NCI-H2107 (cell line): ENCODE measurements around the gene SYNE2.

ENCODE experiments used
- DNase-seq: peaks from one replicate; lab custom pipeline; 2025; lab: John Stamatoyannopoulos, UW

SYNE2 gene

GRCh38 chr14:63963439-63963838 is 110.6 kb downstream of the SYNE2 start:
- no peak for DNase-seq

DNA sequence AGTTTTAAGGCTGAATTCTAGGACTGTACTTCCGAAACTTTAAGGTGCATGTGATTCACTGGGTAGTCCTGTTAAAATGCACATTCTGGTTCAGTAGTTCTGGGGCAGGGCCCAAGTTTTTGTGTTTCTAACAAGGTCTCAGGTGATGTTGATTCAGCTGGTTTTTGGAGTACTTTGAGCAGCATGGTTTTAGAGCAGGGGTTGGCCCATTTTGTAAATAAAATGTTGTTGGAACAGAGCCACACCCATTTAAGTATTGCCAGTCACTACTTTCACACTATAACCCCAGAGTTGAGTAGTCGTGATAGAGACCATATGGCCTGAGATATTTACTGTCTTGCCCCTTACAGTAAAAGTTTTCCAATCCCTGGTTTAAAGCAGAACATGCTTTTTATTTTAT is 111.3 kb downstream of the SYNE2 start:
- no peak for DNase-seq

GRCh38 chr14:63966407-63966806 is 113.6 kb downstream of the SYNE2 start:
- no peak for DNase-seq

DNA sequence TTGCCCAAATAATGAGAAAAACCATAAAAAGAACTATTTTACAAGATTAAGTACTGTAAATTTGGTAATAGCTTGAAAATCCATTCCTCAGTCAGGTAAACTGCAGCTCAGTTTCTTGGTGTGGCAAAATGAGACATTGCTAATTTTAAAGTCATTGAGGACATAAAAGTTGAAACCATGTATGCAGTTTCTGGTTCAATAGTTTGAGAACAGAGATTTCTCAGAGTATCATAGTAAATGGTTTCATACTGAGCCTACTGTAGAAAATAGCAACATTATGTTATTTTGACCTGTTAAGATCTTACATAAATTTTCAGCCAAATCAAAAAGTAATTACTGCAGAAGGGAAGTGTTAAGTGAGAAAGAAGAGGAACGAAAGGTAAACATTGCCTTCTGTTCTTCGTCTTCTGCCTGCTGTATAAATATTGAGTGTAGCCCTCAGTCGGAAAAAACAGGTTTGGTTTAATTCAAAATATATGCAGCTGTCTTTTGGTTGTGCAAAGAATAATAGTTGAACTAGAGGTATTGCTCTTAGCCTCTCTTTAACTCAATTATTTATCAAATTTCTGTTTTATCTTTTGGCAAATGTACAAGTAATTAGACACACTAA is 119.6 kb downstream of the SYNE2 start:
- no peak for DNase-seq

DNA sequence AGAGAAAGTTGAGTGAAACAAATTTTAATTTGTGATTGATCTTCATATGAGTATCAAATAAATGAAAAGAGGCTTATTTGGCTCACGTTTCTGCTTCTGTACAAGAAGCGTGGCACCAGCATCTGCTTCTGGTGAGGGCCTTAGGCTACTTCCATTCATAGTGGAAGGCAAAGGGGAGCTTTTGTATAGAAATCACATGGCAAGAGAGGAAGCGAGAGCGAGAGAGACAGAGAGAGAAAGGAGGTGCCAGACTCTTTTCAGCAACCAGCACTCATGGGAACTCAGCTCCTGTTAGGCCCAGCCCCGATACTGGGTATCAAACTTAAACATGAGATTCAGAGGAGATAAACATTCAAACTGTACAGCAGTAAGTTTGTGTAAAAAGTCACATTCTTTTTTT is 121.4 kb downstream of the SYNE2 start:
- no peak for DNase-seq

DNA sequence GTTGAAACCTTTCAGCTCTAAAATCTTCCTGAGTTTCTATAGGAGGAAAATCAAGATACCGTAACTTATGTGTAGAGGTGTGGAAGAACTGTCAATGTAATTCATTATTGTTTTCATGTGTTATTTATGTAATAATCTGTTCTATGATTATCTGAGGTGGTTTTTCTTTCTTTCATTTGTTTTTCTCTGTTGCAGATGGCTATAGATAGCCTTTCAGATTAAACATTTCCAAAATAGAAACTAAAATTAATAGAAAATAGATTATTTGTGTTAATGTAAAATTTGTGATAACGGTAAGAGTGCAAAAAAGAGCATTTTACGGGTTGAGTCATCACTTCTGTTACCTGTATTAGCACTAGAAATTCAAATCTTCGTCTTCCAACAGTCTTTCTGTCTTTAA is 128.8 kb downstream of the SYNE2 start:
- DNase-seq = no peak

DNA sequence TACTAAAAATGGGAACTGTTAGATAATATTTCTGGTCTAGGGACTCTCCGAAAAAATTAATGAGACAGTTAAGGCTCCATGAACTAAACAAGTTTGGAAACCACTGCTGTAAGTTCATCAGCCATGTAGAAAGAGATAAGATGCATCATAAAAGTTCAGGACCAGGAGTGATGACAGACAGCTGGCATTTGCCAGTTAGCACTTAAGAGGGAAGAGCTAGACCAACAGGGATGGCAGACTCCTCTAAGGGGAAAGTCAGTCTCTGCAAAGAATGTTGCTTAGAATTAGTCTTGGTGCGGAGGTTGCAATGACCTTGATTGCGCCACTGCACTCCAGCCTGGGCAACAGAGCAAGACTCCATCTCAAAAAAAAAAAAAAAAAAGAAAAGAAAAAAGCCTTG is 129.4 kb downstream of the SYNE2 start:
- no peak for DNase-seq

- no peak for DNase-seq
Observed at GRCh38 chr14:63982629-63983028, 129.8 kb downstream of the SYNE2 start.

GRCh38 chr14:63986789-63987533 is 134.2 kb downstream of the SYNE2 start:
- DNase-seq = peak; percentile 26

DNA sequence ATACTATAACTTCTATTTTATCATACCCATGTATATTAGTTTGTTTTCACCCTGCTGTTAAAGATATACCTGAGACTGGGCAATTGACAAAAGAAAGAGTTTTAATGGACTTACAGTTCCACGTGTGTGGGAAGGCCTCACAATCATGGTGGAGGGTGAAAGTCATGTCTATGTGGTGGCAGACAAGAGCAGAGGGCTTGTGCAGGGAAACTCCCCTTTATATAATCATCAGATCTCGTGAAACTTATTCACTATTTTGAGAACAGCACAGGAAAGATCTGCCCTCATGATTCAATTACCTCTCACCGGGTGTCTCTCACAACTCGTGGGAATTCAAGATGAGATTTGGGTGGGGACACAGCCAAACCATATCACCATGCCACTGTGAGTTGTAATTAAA is 135.8 kb downstream of the SYNE2 start:
- DNase-seq = no peak

DNA sequence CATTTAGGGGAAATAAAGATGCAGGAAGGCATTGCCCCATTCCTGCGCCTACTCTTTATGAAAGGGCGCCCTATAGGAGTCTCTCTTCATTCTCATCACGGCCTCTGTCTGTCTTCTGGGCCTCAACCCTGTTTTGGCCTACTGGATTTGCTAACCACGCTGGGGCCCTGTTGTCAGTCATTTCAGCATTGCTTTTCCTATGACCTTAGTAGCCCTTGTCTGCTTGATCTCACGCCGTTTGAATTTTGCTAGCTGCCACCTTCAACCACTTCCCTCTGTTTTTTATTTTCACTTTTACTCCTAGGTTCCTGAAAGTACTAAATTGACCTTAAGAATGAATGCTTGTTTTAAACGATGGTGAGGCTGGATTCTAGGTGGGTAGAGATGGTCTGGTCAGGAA is 139.0 kb downstream of the SYNE2 start:
- DNase-seq = no peak

DNA sequence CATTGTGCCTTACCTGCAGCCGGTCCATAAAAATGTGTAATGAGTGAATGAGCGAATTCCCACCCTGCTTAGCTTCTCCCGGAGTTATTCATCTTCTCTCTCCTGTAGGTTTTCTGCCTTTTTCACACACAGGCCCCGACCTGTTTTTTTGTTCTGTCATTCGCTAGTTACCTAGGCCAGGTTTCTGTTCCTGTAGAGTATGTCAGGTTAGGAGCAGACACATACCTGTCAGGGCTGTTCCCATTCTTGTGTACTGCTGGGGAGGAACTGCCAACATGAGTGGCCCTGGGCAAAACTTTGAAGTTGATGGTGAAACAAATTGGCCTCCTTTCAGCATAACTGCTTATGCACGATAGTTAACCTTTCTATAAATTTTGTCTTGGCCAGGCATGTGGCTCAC is 140.1 kb downstream of the SYNE2 start:
- no peak for DNase-seq

DNA sequence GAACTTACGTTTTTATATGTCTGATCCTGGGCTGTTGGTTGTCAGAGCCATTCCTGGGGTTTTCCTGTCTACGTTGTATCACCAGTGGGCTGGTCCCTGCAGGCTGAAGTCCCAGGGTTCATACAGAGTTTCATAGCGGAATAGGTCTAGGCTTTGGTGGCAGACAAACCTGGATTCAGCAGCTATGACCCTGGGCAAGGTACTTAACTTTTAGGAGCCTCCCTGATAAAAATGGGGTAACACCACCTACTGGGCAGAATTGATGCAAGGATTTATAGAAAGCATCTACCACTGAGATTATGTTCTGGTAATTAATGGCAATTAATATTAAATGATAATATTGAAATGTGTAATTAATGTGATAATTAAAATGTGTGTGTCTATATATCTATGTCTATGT is 141.2 kb downstream of the SYNE2 start:
- DNase-seq = no peak

DNA sequence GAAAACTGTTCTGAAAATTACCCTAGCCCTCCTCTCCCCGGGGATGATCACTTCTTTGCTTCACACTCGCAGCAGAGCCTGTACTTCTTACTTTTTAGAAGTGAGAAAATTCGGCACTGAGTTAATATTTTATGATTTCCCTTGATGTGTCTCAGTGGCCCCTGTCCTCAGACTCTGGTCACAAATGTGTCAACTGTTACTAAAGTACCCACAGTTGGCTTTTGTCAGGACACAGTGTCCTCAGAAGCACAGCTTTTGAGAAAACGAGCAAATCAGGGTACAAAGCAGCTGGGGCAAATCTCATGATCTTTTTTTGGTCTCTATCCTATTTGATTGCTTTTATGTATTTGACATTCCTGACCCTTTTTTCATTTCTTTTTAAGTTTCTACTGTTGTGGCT is 142.5 kb downstream of the SYNE2 start:
- DNase-seq = no peak

- DNase-seq = no peak
Observed at GRCh38 chr14:63996016-63996415, 143.2 kb downstream of the SYNE2 start.

- DNase-seq = no peak
Observed at GRCh38 chr14:63996625-63997220, 143.9 kb downstream of the SYNE2 start.

GRCh38 chr14:64000749-64001148 is 147.9 kb downstream of the SYNE2 start:
- no peak for DNase-seq

DNA sequence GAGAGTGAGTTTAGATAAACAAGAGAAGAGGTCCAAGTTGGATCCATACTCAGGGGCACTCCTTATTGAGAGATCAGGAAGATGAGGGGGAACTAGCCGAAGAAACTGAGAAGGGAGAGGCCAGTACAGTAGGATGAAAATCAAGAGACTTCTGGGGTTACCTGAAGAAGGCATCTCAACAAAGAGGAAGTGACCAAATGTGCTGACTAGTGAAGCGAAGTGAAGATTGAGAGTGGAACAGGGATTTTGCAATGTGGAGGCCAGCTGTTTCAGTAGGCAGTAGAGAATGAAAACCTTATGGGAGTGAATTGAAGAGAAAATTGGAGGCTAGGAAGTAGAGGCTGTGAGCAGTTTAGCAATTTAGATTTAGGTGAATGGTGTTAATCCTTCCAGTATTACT is 153.0 kb downstream of the SYNE2 start:
- DNase-seq = no peak

DNA sequence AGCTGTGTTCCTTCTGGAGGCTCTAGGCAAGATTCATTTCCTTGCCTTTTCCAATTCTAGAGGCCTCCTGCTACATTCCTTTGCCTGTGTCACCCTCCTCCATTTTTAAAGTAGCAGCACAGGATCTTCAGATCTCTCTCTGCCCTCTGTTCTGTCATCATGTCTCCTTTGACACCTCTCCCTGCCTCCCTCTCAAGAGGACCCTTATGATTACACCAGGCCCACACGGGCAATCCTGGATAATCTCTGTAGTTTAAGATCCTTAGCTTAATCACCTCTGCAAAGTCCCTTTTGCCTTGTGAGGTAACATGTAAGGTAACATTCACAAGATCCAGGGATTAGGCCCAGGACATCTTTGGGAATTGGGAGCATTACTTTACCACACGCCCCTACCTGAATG is 155.2 kb downstream of the SYNE2 start:
- DNase-seq = no peak

DNA sequence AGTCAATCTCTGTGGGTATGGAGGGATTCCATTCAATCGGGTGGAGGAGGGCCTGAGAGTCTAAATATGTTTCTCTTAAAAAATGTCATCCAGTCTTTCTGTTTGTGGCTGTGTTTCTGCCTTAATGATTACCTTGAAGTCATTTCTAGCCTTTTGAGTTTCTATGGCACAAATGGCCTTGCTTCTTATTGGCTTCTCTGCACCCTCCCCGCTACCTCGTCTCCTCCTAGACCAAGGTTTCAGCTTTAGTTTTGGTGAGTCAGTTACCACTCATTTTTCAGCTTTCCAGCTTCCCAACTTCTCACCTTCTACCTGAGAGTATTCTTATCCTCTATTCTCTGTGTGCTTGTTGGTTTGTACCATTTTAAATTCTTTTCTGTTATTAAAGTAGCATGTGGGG is 159.2 kb downstream of the SYNE2 start:
- DNase-seq = no peak

DNA sequence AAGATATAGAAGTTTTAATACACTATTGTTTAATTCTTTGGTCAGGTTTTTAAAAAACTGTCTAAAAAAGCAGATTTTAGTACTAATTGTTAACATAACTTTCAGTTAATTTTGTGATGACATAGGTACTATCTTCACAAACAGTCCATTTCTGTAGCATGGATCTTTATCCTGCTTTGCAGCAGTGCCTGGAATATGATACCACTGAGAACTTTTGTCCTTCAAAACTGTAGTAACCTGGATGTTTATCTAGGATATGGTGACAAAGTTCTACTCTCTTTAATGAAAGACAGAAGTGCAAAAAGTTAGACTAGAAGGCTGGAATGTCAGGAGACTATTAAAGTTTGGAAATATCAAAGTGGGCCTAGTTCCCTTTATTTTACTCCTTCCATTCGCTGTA is 159.9 kb downstream of the SYNE2 start:
- no peak for DNase-seq

DNA sequence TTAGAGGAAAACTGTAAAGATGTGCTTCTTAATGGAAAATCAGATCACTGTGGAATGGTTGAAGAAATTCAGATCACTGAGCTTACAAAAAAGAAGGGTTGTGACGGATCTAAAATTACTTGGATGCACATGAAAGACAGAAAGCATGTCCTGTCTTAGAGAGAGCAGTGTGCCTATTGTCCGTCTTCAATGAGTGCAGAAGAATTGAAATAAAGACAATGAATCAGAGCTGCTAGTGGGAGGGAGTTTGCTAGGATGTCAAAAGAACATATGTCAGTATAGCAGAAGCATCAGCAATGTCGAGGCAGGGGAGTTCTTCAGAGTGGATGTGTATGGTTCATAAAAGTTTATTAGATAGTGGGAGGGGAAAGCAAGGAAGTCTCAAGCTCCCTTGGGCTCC is 172.7 kb downstream of the SYNE2 start:
- DNase-seq = no peak

GRCh38 chr14:64026600-64026999 is 173.8 kb downstream of the SYNE2 start:
- DNase-seq = no peak

GRCh38 chr14:64035143-64035542 is 182.3 kb downstream of the SYNE2 start:
- DNase-seq = no peak
